Stimulated activated CD4-positive, alpha-beta T cell treated with anti-CD3 and anti-CD28 coated beads, Interleukin-4, amount 100 ng/mL, for 48 hours (primary cell): ENCODE data around the gene AGGF1.
A peak's percentile ranks its signal among the peaks of the same experiment; 100 is the strongest.
"Not testable (repeated sequence)": the region's sequence is repeated elsewhere in the genome, so short reads cannot be mapped to it uniquely, and the experiment has no call there.

Source experiments
- DNase-seq, 2 donors: peaks; one replicate each; pipeline ENCODE4 v3.0.0-alpha.2; 2020; ENCODE audit warnings: low read depth in 2 of 2

Gene AGGF1

DNA sequence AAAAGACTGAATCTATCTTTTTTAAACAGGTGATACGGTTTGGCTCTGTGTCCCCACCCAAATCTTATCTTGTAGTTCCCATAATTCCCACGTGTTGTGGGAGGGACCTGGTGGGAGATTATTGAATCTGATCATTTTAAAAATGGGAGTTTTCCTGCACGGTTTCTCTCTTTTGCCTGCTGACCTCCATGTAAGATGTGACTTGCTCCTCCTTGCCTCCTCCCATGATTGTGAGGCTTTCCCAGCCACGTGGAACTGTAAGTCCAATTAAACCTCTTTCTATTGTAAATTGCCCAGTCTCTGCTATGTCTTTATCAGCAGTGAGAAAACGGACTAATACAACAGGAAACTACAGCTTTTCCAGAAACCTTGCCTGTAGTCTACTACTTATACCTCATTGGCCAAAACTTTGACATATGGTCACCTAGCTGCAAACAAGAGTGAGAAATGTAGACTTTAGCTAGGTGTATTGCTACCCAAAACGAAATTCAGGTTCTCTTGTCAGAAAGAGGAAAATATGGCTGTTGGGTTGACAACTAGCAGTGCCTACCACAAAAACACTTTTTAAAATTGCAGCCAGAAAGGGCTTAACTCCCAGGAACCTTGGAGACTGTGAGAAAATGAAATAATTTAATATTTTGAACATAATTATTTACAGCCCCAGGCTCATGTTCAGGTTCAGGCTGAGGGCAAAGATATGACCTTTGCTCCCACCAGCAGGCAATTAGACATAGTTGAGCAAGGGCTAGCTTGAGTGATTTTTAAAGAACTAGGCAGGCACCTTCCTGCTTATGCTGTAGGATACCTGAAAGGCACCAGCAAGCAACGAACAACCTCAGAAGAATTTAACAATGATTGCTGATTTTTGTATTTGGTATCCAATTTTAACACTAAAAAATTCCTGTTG, 7.4 kb upstream of the AGGF1 start:
- DNase-seq: no peak

DNA sequence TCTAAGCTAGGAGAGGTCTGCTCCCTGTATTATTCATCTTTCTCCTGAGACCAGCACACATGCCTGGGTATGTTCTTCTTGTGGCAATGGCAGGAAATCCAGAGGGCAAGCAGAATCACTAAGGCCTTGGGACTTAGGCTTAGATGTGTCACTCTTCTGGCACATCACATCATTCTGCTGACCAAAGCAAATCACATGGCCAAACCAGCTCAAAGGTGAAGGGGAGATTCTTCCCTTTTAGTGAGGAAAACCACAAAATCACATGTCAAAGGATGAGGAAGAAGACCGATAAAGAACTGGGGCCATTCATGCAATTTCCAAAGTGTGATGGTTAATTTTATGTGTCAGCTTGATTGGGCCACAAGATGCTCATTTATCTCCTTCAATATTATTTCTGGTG, 5.7 kb upstream of the AGGF1 start:
- DNase-seq: no peak

DNA sequence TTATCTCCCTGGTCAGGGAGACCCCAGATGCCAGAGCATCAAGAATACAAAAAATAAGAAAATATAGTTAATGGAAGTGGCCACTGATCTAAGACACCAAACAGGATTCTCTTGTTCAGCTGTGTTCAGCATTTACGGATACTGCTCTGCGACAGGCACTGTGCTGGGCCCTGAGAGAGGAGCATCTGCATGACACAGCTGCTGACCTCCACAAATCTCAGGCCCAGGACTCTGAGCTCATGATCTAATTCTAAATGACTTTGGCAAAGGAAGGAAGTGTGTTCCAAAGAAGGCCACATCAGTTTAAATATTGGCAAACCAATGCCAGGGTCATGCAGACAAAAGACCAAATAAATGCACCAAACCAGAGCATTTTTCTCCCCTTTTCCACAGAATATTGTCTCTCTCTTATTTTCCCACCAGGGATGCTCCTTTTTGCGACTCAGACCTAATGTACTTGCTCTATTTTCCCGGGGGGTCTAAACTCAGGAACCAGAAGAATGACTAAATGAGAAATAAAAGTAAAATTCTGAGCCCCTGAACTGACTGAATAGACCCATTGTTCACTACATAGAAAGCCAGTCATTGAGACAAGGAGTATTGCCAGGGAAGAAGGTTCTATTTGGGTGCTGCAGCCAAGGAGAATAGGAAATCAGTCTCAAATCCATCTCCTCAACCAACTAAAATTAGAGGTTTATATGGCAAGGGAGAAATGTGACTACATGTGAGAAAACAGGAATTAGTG, 1.4 kb upstream of the AGGF1 start:
- DNase-seq: no peak

DNA sequence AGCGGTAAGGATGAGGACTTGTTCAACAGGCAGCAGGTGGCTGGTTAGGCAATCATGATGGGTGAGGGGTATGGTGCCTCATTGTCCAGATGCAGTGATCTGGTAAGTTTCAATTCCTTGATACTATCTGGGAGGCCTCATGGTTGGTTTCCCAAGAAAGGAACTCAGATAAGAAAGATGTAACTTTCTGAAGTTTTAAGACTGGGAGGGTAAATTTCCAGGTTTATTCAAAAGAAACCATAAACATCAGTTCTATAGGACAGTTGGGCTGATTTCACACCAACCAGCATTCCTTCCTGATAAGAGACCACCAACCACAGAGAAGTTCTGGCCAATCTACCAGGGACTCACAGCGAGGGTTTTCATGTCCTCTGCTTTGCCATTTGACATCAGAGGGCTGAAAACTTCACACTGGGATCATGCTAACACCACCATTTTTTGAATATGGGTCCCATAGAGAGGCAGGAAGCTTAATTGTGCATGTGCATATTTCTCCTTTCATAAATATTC, 773 bp upstream of the AGGF1 start:
- DNase-seq: no peak

DNA sequence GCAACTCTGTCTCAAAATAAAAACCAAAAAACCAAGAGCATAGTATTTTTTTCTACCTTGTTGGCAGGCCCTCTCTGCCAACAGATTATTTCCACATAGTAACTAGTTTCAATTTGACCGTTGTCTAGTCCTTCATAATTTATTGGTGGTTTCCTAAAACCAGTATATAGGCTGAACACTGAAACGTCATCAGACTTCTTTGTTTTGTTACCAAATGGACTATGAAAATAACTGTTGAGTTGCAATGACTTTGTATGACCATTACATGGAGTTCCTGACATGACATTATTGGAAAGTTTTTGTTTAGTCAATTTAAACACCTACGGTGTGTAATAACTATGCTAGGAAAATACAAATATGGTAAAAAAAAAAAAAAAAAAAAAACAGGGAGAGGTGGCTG, 1.7 kb downstream of the AGGF1 start:
- DNase-seq: no peak

DNA sequence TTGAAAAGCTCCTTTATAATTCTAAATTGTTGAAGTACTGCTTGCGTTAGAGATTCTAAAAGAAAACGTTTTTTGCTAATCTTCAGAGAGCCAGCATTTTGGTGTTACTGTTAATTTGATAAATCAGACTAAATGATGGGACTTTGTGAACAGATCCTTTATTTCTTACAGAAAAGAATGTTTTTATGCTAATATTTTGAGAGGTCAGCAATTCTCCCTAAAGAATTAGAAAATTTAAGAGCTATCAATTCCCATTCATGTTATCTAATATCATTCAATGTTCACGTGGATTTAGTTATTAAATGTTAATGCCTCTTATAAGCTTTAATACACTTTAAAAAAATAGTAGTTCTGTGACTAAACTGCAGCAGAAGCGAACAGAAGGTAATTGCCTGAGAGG, 2.4 kb downstream of the AGGF1 start:
- DNase-seq: no peak

DNA sequence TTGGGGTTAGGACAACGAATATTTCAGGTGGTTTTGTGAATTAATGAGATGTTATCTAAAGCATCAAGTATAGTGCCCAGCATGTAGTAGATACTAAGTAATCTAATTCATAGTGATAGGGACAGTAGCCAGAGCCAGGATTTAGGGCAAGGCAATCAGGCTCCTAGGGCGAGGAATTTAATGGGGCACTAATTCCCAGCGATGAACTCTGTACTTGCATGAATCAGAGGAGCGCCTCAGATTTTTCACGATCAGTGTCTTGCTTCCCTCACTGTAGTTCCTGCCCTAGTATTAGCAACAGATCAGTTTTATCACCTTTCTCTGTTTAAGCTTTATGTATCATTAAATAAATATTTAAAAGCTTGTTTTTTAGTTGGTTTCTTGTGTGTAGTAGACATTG, 3.1 kb downstream of the AGGF1 start:
- no peak for DNase-seq

DNA sequence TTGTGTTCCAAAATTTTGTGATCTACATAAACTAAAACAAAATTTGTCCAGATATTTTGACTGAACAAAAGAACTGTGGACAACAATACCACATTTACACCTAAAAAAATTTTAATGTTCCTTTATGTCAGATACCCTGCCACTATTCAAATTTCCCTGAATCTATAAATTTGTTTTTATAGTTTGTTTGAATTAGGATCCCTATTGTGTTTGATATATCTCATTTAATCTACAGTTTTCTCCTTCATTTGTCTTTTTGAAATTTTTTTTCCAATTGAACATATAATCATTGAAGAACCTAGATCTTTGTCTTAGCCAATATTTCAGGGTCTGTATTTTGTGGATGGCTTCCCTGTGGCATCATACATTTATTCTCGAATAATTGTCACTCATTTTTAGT, 5.7 kb downstream of the AGGF1 start:
- no peak for DNase-seq

DNA sequence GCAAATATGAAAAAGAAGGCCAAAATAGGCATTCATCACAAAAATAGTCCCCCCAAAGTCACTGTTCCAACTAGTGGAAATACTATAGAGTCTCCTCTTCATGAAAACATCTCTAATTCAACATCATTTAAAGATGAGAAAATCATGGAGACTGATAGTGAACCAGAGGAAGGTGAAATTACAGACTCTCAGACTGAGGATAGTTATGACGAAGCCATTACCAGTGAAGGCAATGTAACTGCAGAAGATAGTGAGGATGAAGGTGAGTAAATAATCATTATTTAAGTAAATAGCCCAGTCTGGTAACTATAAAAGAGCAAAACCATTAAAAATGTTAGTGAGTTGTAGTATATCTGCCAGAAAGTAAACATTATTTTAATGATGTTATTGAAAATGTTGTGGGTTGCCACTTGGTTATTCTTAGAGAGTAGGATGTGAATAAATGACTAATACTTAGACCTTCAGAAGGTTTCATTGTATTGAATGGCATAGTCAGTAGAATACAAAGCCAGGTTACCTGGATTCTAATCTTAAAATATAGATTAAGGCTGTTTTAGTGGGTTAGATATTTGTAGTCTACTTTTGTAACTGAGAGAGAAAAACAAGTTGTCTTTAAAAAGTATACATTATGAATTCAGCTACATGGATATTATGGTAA, 16.3 kb downstream of the AGGF1 start:
- no peak for DNase-seq

DNA sequence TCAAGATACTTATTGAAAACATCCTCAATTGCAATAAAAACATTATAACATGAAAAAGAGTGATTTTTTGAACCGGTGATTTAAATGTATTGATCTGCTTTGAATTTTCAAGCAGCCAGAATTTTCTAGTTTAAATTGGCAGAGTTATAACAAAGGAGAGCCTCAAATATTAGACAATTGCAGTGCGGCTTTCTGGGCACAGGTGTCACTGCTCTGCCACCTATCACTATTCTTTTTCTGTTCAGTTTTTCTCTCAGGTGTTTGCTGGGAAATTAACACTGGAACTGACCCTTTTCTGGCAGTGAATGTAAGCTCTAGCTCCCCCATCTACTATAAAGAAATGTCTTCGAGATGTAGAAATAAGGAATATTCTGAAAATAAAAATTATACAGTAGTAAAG, 33.8 kb downstream of the AGGF1 start:
- DNase-seq: no peak

DNA sequence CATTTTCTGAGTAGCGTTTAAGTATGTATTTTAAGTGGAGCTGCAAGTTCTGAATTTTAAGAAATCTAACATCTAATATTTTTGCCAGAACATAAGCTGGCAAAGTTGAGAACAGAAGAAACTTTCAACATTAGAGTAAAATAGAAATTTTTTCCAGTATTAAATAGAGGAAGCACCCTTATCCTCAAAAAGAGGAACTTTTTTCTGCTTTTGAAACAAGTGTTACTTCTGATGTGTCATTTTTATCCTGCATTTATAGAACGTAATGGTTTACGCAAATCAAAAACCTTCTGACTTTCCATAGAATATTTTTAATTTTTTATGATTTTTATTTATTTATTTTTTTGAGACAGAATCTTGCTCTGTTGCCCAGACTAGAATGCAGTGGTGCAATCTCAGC, 35.1 kb downstream of the AGGF1 start:
- DNase-seq: no peak

DNA sequence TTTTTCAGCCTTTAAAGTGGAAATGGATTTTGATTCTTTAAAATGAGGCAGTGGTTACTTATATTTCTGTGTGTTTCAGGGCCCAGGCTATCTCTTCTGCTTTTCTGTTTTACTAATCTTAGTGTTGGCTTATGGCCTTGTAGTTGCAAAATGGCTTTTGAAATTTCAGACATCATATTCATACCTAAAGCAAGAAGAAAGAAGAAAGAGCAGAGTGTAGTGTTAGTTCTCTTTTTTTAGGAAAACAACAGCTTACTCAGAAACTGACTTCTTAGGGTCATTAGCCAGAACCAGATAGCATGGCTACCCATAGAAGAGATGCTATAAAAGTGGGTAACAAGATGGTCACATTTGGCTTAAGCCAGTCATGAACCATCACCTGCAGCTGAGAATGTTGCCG, 36.0 kb downstream of the AGGF1 start:
- DNase-seq: no peak

DNA sequence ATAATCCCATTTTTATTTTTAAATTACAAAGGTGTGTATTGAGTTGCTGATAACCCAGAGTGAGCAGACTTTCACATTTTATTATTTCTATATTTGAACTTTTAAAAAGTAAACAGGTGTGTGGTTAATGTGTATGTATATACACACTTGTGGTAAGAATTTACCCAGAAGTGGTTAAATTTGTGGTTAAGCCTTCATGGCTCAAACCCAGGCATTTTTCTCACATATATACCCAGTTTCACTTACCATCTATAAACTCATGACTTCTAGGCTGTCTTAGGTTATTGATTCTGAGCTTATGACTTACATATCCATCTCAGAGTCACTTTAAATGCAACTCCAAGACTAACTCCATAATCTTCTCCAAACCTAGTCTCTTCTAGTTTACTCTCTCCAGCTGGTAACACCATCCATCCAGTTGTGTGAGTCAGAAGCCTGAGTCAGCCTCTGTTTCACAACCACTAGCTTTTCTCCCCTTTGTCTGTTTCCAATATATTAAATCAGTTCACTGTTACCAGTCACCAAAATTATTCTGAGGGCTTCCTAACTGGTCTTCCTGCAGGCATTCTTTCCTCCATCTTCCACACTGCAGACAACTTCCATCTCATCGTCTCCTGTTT, 36.7 kb downstream of the AGGF1 start:
- DNase-seq: no peak

DNA sequence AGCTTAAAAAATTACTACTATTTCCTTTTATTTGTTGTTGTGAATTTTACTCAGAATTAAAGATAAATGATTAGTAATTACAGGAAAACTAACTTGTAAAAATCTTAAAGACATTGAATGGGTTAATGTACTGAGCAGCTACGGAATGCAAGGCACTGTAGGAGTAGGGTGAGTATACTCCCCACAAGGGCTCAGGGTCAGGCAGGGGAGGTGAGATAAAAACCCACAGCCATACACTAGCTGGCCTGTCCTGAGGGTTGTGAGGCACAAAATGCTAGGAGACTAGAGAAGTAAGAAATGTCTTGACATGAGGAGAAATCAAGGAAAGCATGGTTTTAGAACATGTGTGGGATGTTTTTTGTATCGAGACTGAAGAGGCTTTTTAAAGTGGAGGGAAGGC, 43.5 kb downstream of the AGGF1 start:
- no peak for DNase-seq

DNA sequence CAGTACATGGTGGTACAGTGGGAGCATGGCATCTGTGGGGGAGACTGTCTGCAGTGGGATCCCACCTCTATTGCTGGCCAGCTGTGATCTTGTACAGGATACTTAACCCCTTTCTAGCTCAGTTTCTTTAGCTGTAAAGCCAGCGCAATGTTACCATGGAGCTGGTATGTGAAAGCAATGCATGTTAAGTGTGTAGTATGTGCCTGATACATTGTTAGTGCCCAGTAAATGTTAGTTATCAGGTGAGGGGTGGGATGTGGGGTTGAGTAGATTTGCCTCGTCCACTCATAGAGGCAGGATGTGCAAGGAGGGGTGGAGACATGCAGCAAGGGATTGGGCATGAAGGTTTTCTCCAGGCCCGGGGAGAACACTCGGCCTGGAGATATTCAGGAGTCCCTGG, 44.5 kb downstream of the AGGF1 start:
- DNase-seq: no peak

DNA sequence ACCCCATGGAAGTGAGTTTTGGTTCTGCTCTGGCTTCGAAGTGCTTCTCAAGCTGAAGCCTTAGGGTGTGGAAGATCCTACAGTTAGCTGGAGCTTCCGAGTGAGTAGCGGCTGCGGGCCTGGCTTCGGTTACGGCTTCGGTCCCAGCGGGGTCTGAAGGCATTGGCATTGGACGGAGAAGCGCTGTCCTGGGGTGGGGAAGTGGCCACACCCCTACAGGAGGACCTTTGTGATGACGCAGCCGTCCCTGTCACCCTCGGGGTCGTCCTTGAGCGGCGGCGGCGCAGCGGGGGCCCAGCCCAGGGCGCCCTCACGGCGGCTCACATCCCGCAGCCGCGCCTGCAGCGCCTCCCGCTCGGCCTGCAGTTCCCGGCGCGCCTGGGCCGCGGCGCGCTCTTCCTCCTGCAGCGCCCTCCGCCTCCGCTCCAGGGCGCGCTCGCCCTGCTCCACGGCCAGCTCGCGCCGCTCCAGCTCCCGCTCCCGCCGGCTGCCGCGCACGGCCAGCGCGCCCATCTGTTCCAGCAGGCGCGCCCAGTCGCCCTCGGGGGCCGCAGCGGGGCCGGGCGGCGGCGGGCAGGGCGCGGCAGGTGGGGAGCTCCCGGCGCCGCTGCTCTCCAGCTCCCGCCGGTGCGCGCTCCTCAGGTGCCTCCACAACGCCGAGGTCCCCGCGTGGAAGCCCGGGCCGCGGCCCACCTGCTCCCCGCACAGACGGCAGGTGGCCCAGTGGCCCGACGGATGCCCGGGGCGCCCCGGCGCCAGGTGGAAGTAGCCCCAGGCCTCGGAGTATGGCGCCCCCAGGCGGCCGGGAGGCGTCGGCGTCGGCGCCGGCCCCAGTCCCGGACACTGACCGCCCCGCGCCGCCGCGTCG, 47.0 kb downstream of the AGGF1 start:
- peak; percentile 51 to 56 for DNase-seq

DNA sequence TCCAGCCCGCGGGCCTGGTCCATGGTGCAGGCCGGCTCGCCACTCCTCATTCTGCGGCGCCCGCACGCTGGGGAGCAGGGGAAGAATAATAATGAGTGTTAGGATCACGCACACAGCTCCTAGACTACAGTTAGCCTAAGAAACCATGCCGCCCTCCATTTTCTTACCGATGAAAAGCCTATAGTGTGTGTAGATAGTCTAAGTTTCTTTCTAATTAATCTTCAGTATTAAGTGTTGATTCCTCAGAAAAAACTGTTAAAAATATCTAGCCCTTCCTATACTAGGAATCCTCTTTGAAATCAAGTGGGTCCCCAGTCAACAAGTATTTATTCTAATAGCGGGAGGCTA, 47.6 kb downstream of the AGGF1 start:
- DNase-seq: no peak

DNA sequence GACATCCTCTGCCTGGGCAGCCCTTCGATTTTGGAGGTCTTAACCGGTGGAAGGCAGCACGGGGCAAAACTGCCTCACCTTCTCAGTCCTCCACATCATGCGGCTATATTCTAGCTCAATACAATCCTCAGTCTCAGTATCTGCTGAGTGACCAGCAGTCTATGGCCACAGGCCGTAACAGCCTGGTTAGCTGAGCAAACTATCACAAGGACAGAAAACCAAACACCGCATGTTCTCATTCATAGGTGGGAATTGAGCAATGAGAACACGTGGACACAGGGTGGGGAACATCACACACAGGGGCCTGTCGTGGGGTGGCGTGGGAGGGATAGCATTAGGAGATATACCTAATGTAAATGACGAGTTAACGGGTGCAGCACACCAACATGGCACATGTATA, 50.3 kb downstream of the AGGF1 start:
- not testable (repeated sequence) for DNase-seq

DNA sequence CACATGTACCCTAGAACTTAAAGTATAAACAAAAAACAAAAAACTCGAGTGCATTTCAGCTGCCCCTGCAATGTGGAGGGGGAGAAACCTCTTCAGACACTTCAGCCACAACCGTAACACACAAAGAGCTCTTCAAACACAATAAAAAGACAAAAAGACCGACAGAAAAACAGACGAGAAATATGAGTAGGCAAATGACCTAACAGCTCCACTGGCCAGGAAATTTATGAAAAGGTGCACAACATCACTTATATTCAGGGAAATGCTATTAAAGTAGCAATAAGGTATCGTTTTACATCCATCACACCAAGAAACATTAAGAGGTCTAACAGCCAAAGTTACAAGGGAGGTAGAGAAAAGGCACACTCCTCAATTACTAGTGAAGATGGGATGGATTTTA, 50.7 kb downstream of the AGGF1 start:
- DNase-seq: no peak

DNA sequence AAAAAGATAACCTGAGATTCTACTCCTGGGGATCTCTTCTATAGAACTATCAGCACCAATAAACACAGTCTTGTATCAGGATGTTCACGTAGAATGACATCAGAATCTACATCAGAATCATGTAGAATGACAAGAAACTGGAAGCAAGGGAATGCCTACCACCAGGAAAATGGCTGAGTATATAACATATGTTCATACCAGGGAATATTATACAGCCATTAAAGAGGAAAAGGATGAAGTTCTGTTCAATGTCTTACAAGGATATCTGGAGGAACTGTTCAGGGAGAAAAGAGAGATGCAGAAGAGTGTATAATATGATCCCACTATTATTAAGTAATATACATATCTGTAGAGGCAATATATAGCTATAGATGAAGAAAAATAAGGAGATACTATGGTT, 52.1 kb downstream of the AGGF1 start:
- DNase-seq: no peak

DNA sequence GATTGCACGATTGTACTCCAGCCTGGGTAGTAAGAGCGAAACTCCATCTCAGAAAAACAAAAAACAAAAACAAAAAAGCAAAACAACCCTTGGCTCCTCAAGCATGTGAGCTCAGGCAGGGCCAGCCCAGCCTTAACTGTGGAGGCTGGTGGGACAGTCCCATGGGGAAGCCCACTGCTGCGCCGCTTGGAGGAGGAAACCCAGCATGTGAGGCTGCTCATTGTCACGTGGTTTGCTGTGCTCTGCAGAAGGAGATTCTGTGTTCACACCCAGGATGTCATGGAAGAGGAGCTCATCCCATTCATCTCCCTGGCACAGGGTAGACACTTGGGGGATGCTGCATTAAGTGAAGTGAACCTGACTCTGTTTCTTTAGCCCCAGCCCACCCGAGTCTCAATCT, 52.9 kb downstream of the AGGF1 start:
- DNase-seq: no peak
